IMR-90 (cell line): ENCODE results near the gene ARHGAP45.

ENCODE experiments used
- BHLHE40 ChIP-seq: fragments of 150-350 bp; IDR thresholded peaks from 2 replicates; pipeline ENCODE4 v1.6.1; 2016; ENCODE audit warnings: mild to moderate bottlenecking, low read depth, low read length
- POLR2A ChIP-seq: IDR thresholded peaks from 2 replicates; pipeline ENCODE4 v1.6.1; 2012; ENCODE audit warnings: mild to moderate bottlenecking, low read depth, low read length

GRCh38 chr19:1085676-1086442, 18.9 kb downstream of the ARHGAP45 start:
- TF ChIP-seq BHLHE40 (no peak), POLR2A (no peak)
